SK-N-SH treated with all-trans-retinoic acid at 6 μM for 48 hours (cell line): ENCODE measurements around the gene MOBP.

Source experiments
- ATAC-seq: fragments of 200-7000 bp; cut with Tn5 transposase; 3 replicates; pipeline ENCODE4 v1.9.1; 2020; ENCODE audit warnings: mild to moderate bottlenecking, moderate library complexity
- ARNTL ChIP-seq: fragments of 450-650 bp; formaldehyde crosslinking; IDR thresholded peaks from 2 replicates; pipeline ENCODE4 v1.5.0; 2020; ENCODE audit warnings: low read depth, mild to moderate bottlenecking, moderate library complexity, borderline replicate concordance
- BACH2 ChIP-seq: fragments of 250-450 bp; sonication (Bioruptor Pico); IDR thresholded peaks from 2 replicates; pipeline ENCODE4 v1.9.0; 2021; ENCODE audit warnings: mild to moderate bottlenecking, borderline replicate concordance
- CSDC2 ChIP-seq: fragments of 250-450 bp; sonication (Bioruptor Pico); IDR thresholded peaks from 2 replicates; pipeline ENCODE4 v1.5.0; 2020; ENCODE audit warnings: mild to moderate bottlenecking, moderate library complexity
- ESRRG ChIP-seq: fragments of 250-450 bp; sonication (Bioruptor Pico); IDR thresholded peaks from 2 replicates; pipeline ENCODE4 v1.6.1; 2021; ENCODE audit warnings: mild to moderate bottlenecking
- GLIS3 ChIP-seq: fragments of 250-450 bp; sonication (Bioruptor Pico); IDR thresholded peaks from 2 replicates; pipeline ENCODE4 v1.5.0; 2020; ENCODE audit warnings: mild to moderate bottlenecking, moderate library complexity
- OSR1 ChIP-seq: fragments of 250-450 bp; sonication (Bioruptor Pico); IDR thresholded peaks from 2 replicates; pipeline ENCODE4 v1.8.0; 2022; ENCODE audit warnings: moderate library complexity, mild to moderate bottlenecking, inconsistent platforms
- RARB ChIP-seq: fragments of 250-450 bp; sonication (Bioruptor Pico); IDR thresholded peaks from 2 replicates; pipeline ENCODE4 v1.8.0; 2021; ENCODE audit warnings: mild to moderate bottlenecking, moderate library complexity
- SNAI2 ChIP-seq: fragments of 250-450 bp; sonication (Bioruptor Pico); IDR thresholded peaks from 2 replicates; pipeline ENCODE4 v1.5.0; 2020; ENCODE audit warnings: mild to moderate bottlenecking, moderate library complexity
- TOX ChIP-seq: fragments of 250-450 bp; sonication (Bioruptor Pico); IDR thresholded peaks from 2 replicates; pipeline ENCODE4 v1.8.0; 2021; ENCODE audit warnings: mild to moderate bottlenecking, moderate library complexity, borderline replicate concordance
- ZNF565 ChIP-seq: fragments of 450-650 bp; formaldehyde crosslinking; conservative IDR thresholded peaks from 2 replicates; pipeline ENCODE4 v1.5.0; 2020; ENCODE audit warnings: low read depth, mild to moderate bottlenecking, moderate library complexity
- ZNF70 ChIP-seq: fragments of 450-650 bp; formaldehyde crosslinking; IDR thresholded peaks from 2 replicates; pipeline ENCODE4 v1.5.0; 2020; ENCODE audit warnings: mild to moderate bottlenecking, moderate library complexity
- ZNF8 ChIP-seq: fragments of 450-650 bp; formaldehyde crosslinking; IDR thresholded peaks from 2 replicates; pipeline ENCODE4 v1.5.0; 2020; ENCODE audit warnings: mild to moderate bottlenecking, moderate library complexity
- TF ChIP-seq, protein P1 (sequence below): fragments of 250-450 bp; sonication (Bioruptor Pico); IDR thresholded peaks from 2 replicates; pipeline ENCODE4 v1.8.0; 2021; ENCODE audit warnings: low read depth, mild to moderate bottlenecking, moderate library complexity, borderline replicate concordance
- TF ChIP-seq, protein P2 (sequence below): fragments of 250-450 bp; sonication (Bioruptor Pico); IDR thresholded peaks from 2 replicates; pipeline ENCODE4 v1.8.0; 2020; ENCODE audit warnings: mild to moderate bottlenecking, moderate library complexity, borderline replicate concordance
- TF ChIP-seq, protein P3 (sequence below): fragments of 250-450 bp; sonication (Bioruptor Pico); IDR thresholded peaks from 2 replicates; pipeline ENCODE4 v1.5.1; 2020; ENCODE audit warnings: low read depth, mild to moderate bottlenecking, moderate library complexity

MOBP gene

DNA sequence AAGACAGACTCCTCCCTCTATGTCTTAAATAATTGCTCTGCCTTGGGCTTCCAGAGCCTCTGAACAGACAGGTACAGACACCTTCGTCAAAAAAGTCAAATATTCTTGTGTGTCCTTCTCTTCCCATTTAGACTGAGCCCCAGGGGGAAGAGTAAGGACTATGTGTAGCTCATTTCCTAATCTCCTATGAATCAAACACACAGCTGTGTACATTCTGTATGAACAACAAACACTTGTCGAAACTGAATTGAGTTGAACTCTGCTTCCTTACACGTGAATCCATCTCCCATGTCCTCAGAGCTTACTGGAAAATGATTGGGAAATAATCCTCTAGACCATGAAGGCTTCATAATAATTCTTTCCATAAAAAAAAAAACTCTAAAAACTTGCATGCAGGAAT, 80.8 kb downstream of the MOBP start:
- no peak for TF ChIP-seq ZNF70
- no peak for ATAC-seq

DNA sequence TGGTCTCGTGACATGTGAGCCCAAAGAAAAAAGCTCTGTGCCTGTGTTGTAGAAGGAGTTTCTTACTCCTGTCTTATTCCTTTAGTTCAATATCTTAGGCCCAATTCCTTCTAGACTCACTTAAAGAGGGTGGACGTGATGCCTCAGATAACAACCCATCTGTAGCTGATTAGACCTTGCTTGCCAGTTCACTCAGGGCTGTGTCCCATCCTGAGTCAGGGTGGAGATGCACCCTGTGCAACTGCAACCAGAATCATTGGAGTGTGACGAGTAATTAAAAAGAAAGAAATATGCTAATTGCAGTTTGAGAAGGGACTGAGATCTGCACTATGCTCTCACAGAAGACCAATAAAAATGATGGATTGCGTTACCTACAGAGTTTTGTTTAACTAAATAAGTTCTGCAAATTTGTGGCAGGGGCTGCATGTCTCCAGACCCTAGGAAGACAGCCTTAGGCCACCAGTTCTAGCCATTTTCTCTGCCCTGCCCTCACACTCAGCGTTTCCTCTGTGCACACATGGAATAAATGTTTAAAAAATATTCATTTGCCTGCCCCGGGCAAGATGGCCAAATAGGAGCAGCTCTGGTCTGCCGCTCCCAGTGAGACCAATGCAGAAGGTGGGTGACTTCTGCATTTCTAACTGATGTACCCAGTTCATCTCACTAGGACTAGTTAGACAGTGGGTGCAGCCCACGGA, 83.0 kb downstream of the MOBP start:
- peak; percentile 81 for ATAC-seq
- TF ChIP-seq ZNF565 (CRISPR knock-in tag) (no peak), GLIS3 (CRISPR knock-in tag) (no peak), ZNF8 (CRISPR knock-in tag) (no peak), RARB (CRISPR knock-in tag) (no peak), ARNTL (no peak), ESRRG (CRISPR knock-in tag) (no peak), CSDC2 (no peak), SNAI2 (CRISPR knock-in tag) (no peak), OSR1 (no peak), BACH2 (CRISPR knock-in tag) (no peak), TOX (CRISPR knock-in tag) (no peak)
- TF ChIP-seq, protein P1, sequence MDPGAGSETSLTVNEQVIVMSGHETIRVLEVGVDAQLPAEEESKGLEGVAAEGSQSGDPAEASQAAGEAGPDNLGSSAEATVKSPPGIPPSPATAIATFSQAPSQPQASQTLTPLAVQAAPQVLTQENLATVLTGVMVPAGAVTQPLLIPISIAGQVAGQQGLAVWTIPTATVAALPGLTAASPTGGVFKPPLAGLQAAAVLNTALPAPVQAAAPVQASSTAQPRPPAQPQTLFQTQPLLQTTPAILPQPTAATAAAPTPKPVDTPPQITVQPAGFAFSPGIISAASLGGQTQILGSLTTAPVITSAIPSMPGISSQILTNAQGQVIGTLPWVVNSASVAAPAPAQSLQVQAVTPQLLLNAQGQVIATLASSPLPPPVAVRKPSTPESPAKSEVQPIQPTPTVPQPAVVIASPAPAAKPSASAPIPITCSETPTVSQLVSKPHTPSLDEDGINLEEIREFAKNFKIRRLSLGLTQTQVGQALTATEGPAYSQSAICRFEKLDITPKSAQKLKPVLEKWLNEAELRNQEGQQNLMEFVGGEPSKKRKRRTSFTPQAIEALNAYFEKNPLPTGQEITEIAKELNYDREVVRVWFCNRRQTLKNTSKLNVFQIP (CRISPR knock-in tag): no peak
- TF ChIP-seq, protein P2, sequence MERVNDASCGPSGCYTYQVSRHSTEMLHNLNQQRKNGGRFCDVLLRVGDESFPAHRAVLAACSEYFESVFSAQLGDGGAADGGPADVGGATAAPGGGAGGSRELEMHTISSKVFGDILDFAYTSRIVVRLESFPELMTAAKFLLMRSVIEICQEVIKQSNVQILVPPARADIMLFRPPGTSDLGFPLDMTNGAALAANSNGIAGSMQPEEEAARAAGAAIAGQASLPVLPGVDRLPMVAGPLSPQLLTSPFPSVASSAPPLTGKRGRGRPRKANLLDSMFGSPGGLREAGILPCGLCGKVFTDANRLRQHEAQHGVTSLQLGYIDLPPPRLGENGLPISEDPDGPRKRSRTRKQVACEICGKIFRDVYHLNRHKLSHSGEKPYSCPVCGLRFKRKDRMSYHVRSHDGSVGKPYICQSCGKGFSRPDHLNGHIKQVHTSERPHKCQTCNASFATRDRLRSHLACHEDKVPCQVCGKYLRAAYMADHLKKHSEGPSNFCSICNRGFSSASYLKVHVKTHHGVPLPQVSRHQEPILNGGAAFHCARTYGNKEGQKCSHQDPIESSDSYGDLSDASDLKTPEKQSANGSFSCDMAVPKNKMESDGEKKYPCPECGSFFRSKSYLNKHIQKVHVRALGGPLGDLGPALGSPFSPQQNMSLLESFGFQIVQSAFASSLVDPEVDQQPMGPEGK (CRISPR knock-in tag): no peak
- TF ChIP-seq, protein P3, sequence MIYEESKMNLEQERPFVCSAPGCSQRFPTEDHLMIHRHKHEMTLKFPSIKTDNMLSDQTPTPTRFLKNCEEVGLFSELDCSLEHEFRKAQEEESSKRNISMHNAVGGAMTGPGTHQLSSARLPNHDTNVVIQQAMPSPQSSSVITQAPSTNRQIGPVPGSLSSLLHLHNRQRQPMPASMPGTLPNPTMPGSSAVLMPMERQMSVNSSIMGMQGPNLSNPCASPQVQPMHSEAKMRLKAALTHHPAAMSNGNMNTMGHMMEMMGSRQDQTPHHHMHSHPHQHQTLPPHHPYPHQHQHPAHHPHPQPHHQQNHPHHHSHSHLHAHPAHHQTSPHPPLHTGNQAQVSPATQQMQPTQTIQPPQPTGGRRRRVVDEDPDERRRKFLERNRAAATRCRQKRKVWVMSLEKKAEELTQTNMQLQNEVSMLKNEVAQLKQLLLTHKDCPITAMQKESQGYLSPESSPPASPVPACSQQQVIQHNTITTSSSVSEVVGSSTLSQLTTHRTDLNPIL (CRISPR knock-in tag): no peak
- TF ChIP-seq, all 23 proteins: peak for 0
